Smooth muscle cell (in vitro differentiated cells): Measurements from ENCODE around the gene OTULIN. TPM values are rescaled to one million over a fixed set of nuclear protein-coding genes. Genes with fewer than 3 reads are reported as not detected.

Experiments
- DNase-seq: peaks from one replicate; lab custom pipeline; 2025; ENCODE audit not compliant: unreplicated experiment; lab: John Stamatoyannopoulos, UW
- H2AFZ ChIP-seq: fragments of 200-600 bp; sonication (generic); 2 replicates; pipeline ENCODE4 v1.6.0; 2016; ENCODE audit warnings: antibody characterized with exemption, low read depth, mild to moderate bottlenecking
- H3F3A ChIP-seq: fragments of 200-600 bp; sonication (generic); 2 replicates; pipeline ENCODE4 v1.6.0; 2017; ENCODE audit warnings: antibody characterized with exemption, low read depth
- H3K27ac ChIP-seq: fragments of 200-600 bp; sonication (generic); 2 replicates; pipeline ENCODE4 v1.5.1; 2016; ENCODE audit warnings: low read depth, mild to moderate bottlenecking
- H3K27me3 ChIP-seq: fragments of 200-600 bp; sonication (generic); 2 replicates; pipeline ENCODE4 v1.6.1; 2016; ENCODE audit warnings: low read depth, mild to moderate bottlenecking
- H3K36me3 ChIP-seq: fragments of 200-600 bp; sonication (generic); 2 replicates; pipeline ENCODE4 v1.5.1; 2016; ENCODE audit warnings: low read depth
- H3K4me1 ChIP-seq: fragments of 200-600 bp; sonication (generic); 2 replicates; pipeline ENCODE4 v1.5.1; 2016; ENCODE audit warnings: low read depth
- H3K4me2 ChIP-seq: fragments of 200-600 bp; sonication (generic); 2 replicates; pipeline ENCODE4 v1.6.0; 2016; ENCODE audit warnings: mild to moderate bottlenecking
- H3K4me3 ChIP-seq: fragments of 200-600 bp; sonication (generic); 2 replicates; pipeline ENCODE4 v1.5.1; 2016; ENCODE audit warnings: mild to moderate bottlenecking
- H3K79me2 ChIP-seq: fragments of 200-600 bp; sonication (generic); 2 replicates; pipeline ENCODE4 v1.6.0; 2016; ENCODE audit warnings: low read depth, mild to moderate bottlenecking
- H3K9ac ChIP-seq: fragments of 200-600 bp; sonication (generic); 2 replicates; pipeline ENCODE4 v1.6.0; 2016; ENCODE audit warnings: low read depth
- H3K9me3 ChIP-seq: fragments of 200-600 bp; sonication (generic); replicated peaks from 2 replicates; pipeline ENCODE4 v1.5.1; 2016; ENCODE audit warnings: low read depth
- H4K20me1 ChIP-seq: fragments of 200-600 bp; sonication (generic); 2 replicates; pipeline ENCODE4 v1.6.0; 2016; ENCODE audit warnings: low read depth
- WGBS: methylation state at CpG from one replicate; pipeline ENCODE4 v1.1.7; 2016; ENCODE audit warnings: low lambda C conversion rate; 5-methylcytosine and 5-hydroxymethylcytosine counted together
- polyA plus RNA-seq: library from polyadenylated mRNA; unstranded; fragments of >200 nt; fragmentation: Nextera tagmentation; extraction: Ambion mirVana; gene quantifications from 2 replicates; pipeline ENCODE4 v1.2.1, GENCODE V29; 2016
- total RNA-seq: library from RNA; depleted of rRNA; stranded (reverse); fragments of >200 nt; gene quantifications from 2 replicates; pipeline ENCODE4 v1.2.3, GENCODE V29; 2014
- TF ChIP-seq, protein P1 (sequence below): fragments of 200-600 bp; sonication (generic); IDR thresholded peaks from 2 replicates; pipeline ENCODE4 v1.5.1; 2017; ENCODE audit warnings: borderline replicate concordance, mild to moderate bottlenecking, antibody characterized with exemption; ENCODE audit not compliant: insufficient read depth, poor library complexity, severe bottlenecking

Gene OTULIN
- total and polyA plus RNA-seq, 2 experiments from 2014 or later: 17.6 to 30.3 TPM

DNA sequence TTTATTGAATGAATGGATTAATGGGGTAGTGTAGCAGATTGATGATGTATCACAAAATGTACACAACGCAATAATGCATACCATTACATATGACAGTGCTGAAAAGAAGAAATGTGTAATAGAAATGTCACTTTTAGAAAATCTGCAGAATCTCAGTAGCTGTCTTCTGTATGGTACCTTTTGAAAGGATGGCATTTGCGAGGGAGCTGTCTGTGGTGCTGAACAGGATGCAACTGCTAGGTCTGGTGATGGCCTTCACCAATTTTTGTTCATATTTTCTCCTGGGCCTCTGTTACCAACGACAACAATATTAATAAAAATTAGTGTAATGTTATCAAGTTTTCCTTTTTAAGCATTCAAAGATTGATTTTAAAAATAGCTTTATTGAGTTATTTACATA, 36.2 kb upstream of the OTULIN start:
- TF ChIP-seq, protein P1, sequence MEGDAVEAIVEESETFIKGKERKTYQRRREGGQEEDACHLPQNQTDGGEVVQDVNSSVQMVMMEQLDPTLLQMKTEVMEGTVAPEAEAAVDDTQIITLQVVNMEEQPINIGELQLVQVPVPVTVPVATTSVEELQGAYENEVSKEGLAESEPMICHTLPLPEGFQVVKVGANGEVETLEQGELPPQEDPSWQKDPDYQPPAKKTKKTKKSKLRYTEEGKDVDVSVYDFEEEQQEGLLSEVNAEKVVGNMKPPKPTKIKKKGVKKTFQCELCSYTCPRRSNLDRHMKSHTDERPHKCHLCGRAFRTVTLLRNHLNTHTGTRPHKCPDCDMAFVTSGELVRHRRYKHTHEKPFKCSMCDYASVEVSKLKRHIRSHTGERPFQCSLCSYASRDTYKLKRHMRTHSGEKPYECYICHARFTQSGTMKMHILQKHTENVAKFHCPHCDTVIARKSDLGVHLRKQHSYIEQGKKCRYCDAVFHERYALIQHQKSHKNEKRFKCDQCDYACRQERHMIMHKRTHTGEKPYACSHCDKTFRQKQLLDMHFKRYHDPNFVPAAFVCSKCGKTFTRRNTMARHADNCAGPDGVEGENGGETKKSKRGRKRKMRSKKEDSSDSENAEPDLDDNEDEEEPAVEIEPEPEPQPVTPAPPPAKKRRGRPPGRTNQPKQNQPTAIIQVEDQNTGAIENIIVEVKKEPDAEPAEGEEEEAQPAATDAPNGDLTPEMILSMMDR: no peak
- no peaks in the 10 kb centered on the region for H3K79me2 ChIP-seq
- no peaks in the 10 kb centered on the region for H3K36me3 ChIP-seq
- H3F3A ChIP-seq: no peaks in the 10 kb centered on the region
- H3K27ac ChIP-seq: no peak overlapping the region
- no peak overlapping the region for H3K4me3 ChIP-seq
- DNase-seq: peak; percentile 0
- H3K27me3 ChIP-seq: no peaks in the 10 kb centered on the region
- H3K9me3 ChIP-seq: no peaks in the 10 kb centered on the region
- no peak overlapping the region for H3K4me2 ChIP-seq
- no peaks in the 10 kb centered on the region for H4K20me1 ChIP-seq
- H3K4me1 ChIP-seq: no peaks in the 10 kb centered on the region
- no peak overlapping the region for H3K9ac ChIP-seq
- no peak overlapping the region for H2AFZ ChIP-seq
- WGBS: 16% methylated on average over 3 of the region's 3 CpGs

DNA sequence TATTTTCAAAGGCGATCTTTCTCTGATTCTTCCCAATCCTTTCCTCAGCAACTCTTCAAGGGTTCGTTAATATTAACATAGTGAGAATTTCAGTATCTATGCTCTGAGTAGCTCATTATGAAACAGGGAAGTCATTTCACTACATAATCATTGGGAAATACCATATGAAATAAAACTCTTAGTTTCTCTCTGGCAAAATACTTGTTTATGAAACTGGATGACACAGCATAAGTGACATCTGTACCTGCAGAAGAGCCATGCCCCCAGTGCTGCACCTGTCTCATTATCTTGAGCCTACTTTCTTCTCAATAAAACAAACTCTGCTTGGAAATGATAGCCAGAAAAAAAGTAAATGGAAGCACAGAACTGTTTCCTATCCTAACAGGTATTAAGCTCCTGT, 33.8 kb upstream of the OTULIN start:
- no peaks in the 10 kb centered on the region for H3K79me2 ChIP-seq
- H3K36me3 ChIP-seq: no peaks in the 10 kb centered on the region
- WGBS: 87% methylated on average over 2 of the region's 2 CpGs
- H3K9ac ChIP-seq: no peak overlapping the region
- H3F3A ChIP-seq: no peaks in the 10 kb centered on the region
- H3K4me2 ChIP-seq: no peak overlapping the region
- no peaks in the 10 kb centered on the region for H3K4me1 ChIP-seq
- H3K4me3 ChIP-seq: no peak overlapping the region
- no peak overlapping the region for H3K27ac ChIP-seq
- H3K9me3 ChIP-seq: no peaks in the 10 kb centered on the region
- TF ChIP-seq, protein P1: no peak
- no peaks in the 10 kb centered on the region for H4K20me1 ChIP-seq
- H2AFZ ChIP-seq: no peak overlapping the region
- H3K27me3 ChIP-seq: no peaks in the 10 kb centered on the region
- DNase-seq: no peak

DNA sequence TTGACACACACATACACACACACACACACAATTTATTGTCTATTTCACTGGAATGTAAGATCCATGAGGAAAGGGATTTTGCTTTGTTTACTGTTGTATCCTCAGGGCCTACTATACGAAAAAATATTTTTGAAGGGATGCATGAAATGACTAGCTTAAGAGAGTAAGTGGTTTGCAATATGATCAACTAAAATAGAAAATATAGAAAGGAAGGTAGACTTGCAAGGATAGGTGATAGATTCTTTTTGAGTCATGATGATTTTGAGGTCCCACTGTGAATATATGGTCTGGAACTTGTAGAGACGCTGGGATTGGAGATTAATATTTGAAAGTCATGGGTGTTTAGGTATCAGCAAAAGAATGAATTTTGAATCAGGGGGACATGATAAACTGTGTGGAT, 28.9 kb upstream of the OTULIN start:
- Histone ChIP-seq H3K9me3 (no peaks in the 10 kb centered on the region), H3K4me1 (no peaks in the 10 kb centered on the region), H3K27ac (no peak overlapping the region), H3K4me3 (no peak overlapping the region), H3K27me3 (peaks cover 4% of the 10 kb centered on the region), H2AFZ (no peak overlapping the region), H3K36me3 (no peaks in the 10 kb centered on the region), H3K79me2 (no peaks in the 10 kb centered on the region), H3K4me2 (no peak overlapping the region), H3K9ac (no peak overlapping the region), H3F3A (no peaks in the 10 kb centered on the region), H4K20me1 (no peaks in the 10 kb centered on the region)
- 86% methylated on average over 2 of the region's 2 CpGs for WGBS
- no peak for DNase-seq
- TF ChIP-seq, protein P1: no peak

DNA sequence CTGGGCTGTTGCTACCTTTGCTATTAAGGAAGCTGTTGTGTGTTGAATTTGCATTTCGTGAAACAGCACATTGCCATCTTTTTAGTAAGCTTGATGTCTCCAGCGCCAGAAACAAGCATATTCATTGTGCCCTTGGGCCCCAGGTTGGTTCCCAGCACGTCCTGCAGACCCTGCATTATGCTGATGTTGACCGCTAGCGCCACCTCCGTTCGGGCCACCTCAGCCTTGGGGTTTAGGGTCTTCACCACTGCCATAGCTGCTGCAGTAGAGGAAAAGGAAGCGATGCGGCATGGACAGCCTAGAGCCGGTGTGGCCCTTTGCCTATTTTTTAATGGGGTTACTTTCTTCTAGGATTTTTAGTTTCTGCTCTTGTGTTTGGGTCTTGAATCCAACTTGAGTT, 23.8 kb upstream of the OTULIN start:
- TF ChIP-seq, protein P1: no peak
- Histone ChIP-seq H3K9me3 (no peaks in the 10 kb centered on the region), H3K79me2 (no peaks in the 10 kb centered on the region), H3K4me1 (no peaks in the 10 kb centered on the region), H3K4me2 (no peak overlapping the region), H3K9ac (no peak overlapping the region), H2AFZ (no peak overlapping the region), H3K27me3 (peaks cover 4% of the 10 kb centered on the region), H3K4me3 (no peak overlapping the region), H3K27ac (no peak overlapping the region), H3F3A (no peaks in the 10 kb centered on the region), H4K20me1 (no peaks in the 10 kb centered on the region), H3K36me3 (no peaks in the 10 kb centered on the region)
- 76% methylated on average over 10 of the region's 10 CpGs for WGBS
- no peak for DNase-seq
